ENCODE results near the gene EEF1A2.

DNA sequence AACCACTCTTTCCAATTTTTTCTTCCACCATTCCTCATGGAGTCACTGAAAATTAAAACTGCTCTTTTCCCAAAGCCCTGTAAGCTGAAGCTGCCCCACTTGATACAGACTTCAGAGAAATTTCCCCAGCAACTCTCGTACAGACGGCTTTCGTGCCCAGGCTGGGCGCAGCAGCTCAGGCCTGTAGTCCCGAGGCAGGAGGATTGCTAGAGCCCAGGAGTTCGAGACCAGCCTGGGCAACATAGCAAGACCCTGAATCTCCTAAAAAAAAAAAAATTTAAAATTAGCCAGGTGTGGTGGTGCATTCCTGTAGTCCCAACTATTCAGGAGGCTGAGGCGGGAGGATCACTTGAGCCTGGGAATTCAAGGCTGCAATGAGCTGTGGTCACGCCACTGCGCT is 28.3 kb upstream of the EEF1A2 start:
- TF ChIP-seq, protein P1, sequence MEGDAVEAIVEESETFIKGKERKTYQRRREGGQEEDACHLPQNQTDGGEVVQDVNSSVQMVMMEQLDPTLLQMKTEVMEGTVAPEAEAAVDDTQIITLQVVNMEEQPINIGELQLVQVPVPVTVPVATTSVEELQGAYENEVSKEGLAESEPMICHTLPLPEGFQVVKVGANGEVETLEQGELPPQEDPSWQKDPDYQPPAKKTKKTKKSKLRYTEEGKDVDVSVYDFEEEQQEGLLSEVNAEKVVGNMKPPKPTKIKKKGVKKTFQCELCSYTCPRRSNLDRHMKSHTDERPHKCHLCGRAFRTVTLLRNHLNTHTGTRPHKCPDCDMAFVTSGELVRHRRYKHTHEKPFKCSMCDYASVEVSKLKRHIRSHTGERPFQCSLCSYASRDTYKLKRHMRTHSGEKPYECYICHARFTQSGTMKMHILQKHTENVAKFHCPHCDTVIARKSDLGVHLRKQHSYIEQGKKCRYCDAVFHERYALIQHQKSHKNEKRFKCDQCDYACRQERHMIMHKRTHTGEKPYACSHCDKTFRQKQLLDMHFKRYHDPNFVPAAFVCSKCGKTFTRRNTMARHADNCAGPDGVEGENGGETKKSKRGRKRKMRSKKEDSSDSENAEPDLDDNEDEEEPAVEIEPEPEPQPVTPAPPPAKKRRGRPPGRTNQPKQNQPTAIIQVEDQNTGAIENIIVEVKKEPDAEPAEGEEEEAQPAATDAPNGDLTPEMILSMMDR (IDR thresholded peaks at IDR 0.05; ENCODE audit: low read length): no peak
- TF ChIP-seq EZH2 (IDR thresholded peaks at IDR 0.05; ENCODE audit: borderline replicate concordance, low read length): no peak

Measured in OCI-LY1 (cell line).